Gastrocnemius medialis (tissue), 4 donors: Measurements from ENCODE around the gene IQSEC1.

Experiments
- POLR2A ChIP-seq, 2 donors: fragments of 450-650 bp; IDR thresholded peaks; one replicate each; pipeline ENCODE4 v1.6.1; 2017; ENCODE audit warnings: antibody characterized with exemption in 2 of 2, mild to moderate bottlenecking in 2 of 2, moderate library complexity in 2 of 2
- TF ChIP-seq, protein P1 (sequence below), 5 experiments: fragments of 450-650 bp in 3 of 5; fragments of 200-600 bp in 2 of 5; sonication (generic) in 2 of 5; IDR thresholded peaks in 4 of 5; conservative IDR thresholded peaks in 1 of 5; 1 replicate in 4 of 5; 2 replicates in 1 of 5; pipeline ENCODE4 v1.5.1; 2016 to 2019; ENCODE audit warnings: antibody characterized with exemption in 5 of 5, mild to moderate bottlenecking in 3 of 5, moderate library complexity in 3 of 5

DNA sequence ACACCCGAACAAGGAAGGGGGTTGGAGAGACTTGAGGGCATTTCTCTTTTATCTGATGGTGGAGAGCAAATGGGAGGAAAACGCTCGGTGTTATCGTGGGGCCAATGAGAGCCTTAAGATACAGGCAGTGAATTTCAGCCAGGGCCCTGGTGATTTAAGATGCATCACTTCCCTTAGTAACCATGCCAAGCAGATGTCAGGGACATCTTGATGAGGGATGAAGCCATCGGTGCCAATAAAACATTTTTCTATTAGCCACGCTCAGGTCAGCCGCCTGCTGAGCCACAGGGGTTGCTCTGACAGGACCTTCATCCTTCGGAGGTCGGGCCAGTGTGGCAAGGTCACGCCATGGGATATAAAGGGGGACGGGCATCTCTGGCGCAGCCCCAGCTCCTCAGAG, 10.6 kb downstream of the IQSEC1 start:
- TF ChIP-seq, protein P1, sequence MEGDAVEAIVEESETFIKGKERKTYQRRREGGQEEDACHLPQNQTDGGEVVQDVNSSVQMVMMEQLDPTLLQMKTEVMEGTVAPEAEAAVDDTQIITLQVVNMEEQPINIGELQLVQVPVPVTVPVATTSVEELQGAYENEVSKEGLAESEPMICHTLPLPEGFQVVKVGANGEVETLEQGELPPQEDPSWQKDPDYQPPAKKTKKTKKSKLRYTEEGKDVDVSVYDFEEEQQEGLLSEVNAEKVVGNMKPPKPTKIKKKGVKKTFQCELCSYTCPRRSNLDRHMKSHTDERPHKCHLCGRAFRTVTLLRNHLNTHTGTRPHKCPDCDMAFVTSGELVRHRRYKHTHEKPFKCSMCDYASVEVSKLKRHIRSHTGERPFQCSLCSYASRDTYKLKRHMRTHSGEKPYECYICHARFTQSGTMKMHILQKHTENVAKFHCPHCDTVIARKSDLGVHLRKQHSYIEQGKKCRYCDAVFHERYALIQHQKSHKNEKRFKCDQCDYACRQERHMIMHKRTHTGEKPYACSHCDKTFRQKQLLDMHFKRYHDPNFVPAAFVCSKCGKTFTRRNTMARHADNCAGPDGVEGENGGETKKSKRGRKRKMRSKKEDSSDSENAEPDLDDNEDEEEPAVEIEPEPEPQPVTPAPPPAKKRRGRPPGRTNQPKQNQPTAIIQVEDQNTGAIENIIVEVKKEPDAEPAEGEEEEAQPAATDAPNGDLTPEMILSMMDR (IDR thresholded peaks at IDR 0.05 in 4 of 5, conservative IDR thresholded peaks at IDR 0.05 in 1 of 5): no peak
- no peak for TF ChIP-seq POLR2A (IDR thresholded peaks at IDR 0.05)
